Testis (tissue), 3 donors: ENCODE data around the gene CALHM3. TPM values are rescaled to one million over a fixed set of nuclear protein-coding genes. Genes with fewer than 3 reads are reported as not detected.
A peak's percentile ranks its signal among the peaks of the same experiment; 100 is the strongest.

Source experiments
- DNase-seq: peaks from one replicate; pipeline ENCODE4 v3.0.0-alpha.2; 2019
- H3K27ac ChIP-seq, 2 donors: fragments of 200-600 bp; sonication (generic); one replicate each; pipeline ENCODE4 v1.5.1; 2019
- H3K27me3 ChIP-seq: fragments of 200-600 bp; sonication (generic); one replicate; pipeline ENCODE4 v1.5.1; 2019
- H3K36me3 ChIP-seq: fragments of 200-600 bp; sonication (generic); one replicate; pipeline ENCODE4 v1.5.1; 2017; ENCODE audit warnings: low read depth; ENCODE audit errors: missing control alignments
- H3K4me1 ChIP-seq: fragments of 200-600 bp; sonication (generic); one replicate; pipeline ENCODE4 v1.5.1; 2019
- H3K4me3 ChIP-seq, 2 donors: fragments of 200-600 bp; sonication (generic); one replicate each; pipeline ENCODE4 v1.5.1; 2017 to 2019
- H3K9me3 ChIP-seq: fragments of 200-600 bp; sonication (generic); one replicate; pipeline ENCODE4 v1.5.1; 2017
- CTCF ChIP-seq, 3 experiments: fragments of 450-650 bp in 2 of 3; fragments of 200-600 bp in 1 of 3; sonication (generic) in 1 of 3; IDR thresholded peaks; one replicate each; pipeline ENCODE4 v1.5.1; 2016 to 2019; ENCODE audit warnings: antibody characterized with exemption in 3 of 3, mild to moderate bottlenecking in 2 of 3, moderate library complexity in 1 of 3
- POLR2A ChIP-seq: fragments of 450-650 bp; IDR thresholded peaks from one replicate; pipeline ENCODE4 v1.6.1; 2017; ENCODE audit warnings: antibody characterized with exemption, mild to moderate bottlenecking, moderate library complexity
- WGBS, 2 donors: methylation state at CpG; one replicate each; pipeline ENCODE4 v1.1.5; 2018; 5-methylcytosine and 5-hydroxymethylcytosine counted together
- intact Hi-C: fragments of 100-400 bp; cut with DNase I; formaldehyde crosslinking; loops from one replicate; pipeline ENCODE4 v1.15.1; 2023; ENCODE audit warnings: low total_unique reads
- polyA plus RNA-seq: library from polyadenylated mRNA; stranded (reverse); fragments of 350-450 nt; fragmentation: Illumina TruSeq; extraction: RNeasy Lipid Tissue Mini Kit (QIAGEN cat#74804); gene quantifications from one replicate; pipeline ENCODE4 v1.2.3, GENCODE V29; 2014; ENCODE audit warnings: low read depth, low replicate concordance; ENCODE audit not compliant: insufficient read depth
- total RNA-seq, 2 donors: library from RNA; depleted of rRNA; stranded (reverse); fragments of >200 nt; gene quantifications; one replicate each; pipeline ENCODE4 v1.2.3, GENCODE V29; 2016

CALHM3 gene
- total and polyA plus RNA-seq, 3 donors from 2014 or later: 0.39 to 0.93 (median 0.88) TPM

- H3K27me3 ChIP-seq: no peaks in the 10 kb centered on the region
- TF ChIP-seq CTCF (IDR thresholded peaks at IDR 0.05) (no peak), POLR2A (no peak)
- peaks cover 37% of the 10 kb centered on the region for H3K4me1 ChIP-seq
- peak overlapping the region; percentile 66 to 80 for H3K4me3 ChIP-seq
- peak overlapping the region; percentile 84 to 90 for H3K27ac ChIP-seq
- no peak for DNase-seq
- 19 to 20% methylated on average over 19 to 22 of the region's 27 CpGs for WGBS, 2 donors
- no peaks in the 10 kb centered on the region for H3K36me3 ChIP-seq
- no peaks in the 10 kb centered on the region for H3K9me3 ChIP-seq
- intact Hi-C loops: no loop called here
Observed at GRCh38 chr10:103452506-103453230, 26.4 kb downstream of the CALHM3 start.

- Histone ChIP-seq H3K4me3 (peak within 1 kb of the TSS; percentile 66 to 80), H3K27me3 (no peaks in the 10 kb centered on the region), H3K9me3 (no peaks in the 10 kb centered on the region), H3K4me1 (peaks cover 44% of the 10 kb centered on the region), H3K27ac (peak within 1 kb of the TSS; percentile 84 to 90), H3K36me3 (no peaks in the 10 kb centered on the region)
- intact Hi-C loops: no loop called here
- TF ChIP-seq POLR2A (no peak), CTCF (IDR thresholded peaks at IDR 0.05) (no peak)
- peak; percentile 79 for DNase-seq
- WGBS, 2 donors: 0 to 1% methylated on average over 17 to 29 of the region's 32 CpGs
Observed at GRCh38 chr10:103451831-103452505, 27.1 kb downstream of the CALHM3 start, which contains the start of gene CALHM2. Gene CALHM2 (minus strand): TSS chr10:103452370. CDS start chr10:103449941, 2,429 bp downstream.

GRCh38 chr10:103451091-103451813 is 27.8 kb downstream of the CALHM3 start:
- WGBS, 2 donors: 34 to 52% methylated on average over 13 to 14 of the region's 14 CpGs
- intact Hi-C loops: no loop called here
- Histone ChIP-seq H3K4me1 (peaks cover 52% of the 10 kb centered on the region), H3K4me3 (peak overlapping the region; percentile 66 to 80), H3K27ac (peak overlapping the region; percentile 84 to 90), H3K9me3 (no peaks in the 10 kb centered on the region), H3K36me3 (no peaks in the 10 kb centered on the region), H3K27me3 (no peaks in the 10 kb centered on the region)
- TF ChIP-seq POLR2A: no peak
- no peak for TF ChIP-seq CTCF (IDR thresholded peaks at IDR 0.05)
- DNase-seq: peak; percentile 81

- TF ChIP-seq CTCF (IDR thresholded peaks at IDR 0.05): no peak
- TF ChIP-seq POLR2A: no peak
- 58 to 72% methylated on average over 9 to 12 of the region's 12 CpGs for WGBS, 2 donors
- H3K27ac ChIP-seq: peak overlapping the region; percentile 84 to 90
- H3K9me3 ChIP-seq: no peaks in the 10 kb centered on the region
- no peaks in the 10 kb centered on the region for H3K27me3 ChIP-seq
- no peak overlapping the region for H3K4me3 ChIP-seq
- DNase-seq: no peak
- peaks cover 62% of the 10 kb centered on the region for H3K4me1 ChIP-seq
- intact Hi-C loops: no loop called here
- no peaks in the 10 kb centered on the region for H3K36me3 ChIP-seq
Observed at GRCh38 chr10:103450201-103450695, 28.8 kb downstream of the CALHM3 start.
